ENCODE results near the gene CASP1. TPM values are rescaled to one million over a fixed set of nuclear protein-coding genes. Genes with fewer than 3 reads are reported as not detected.

CASP1 gene
- total RNA-seq, 1 donor from 2014 or later = 158 TPM

- no peak for ATAC-seq
- no peaks in the 10 kb centered on the region for H3K4me1 ChIP-seq
- intact Hi-C loops (cut with DNase I) = no loop called here
- DNase-seq = no peak
- no peaks in the 10 kb centered on the region for H3K27me3 ChIP-seq (ENCODE audit: low read depth)
- peaks cover 3% of the 10 kb centered on the region for H3K9me3 ChIP-seq
- no peaks in the 10 kb centered on the region for H3K36me3 ChIP-seq
- H3K4me3 ChIP-seq = no peak overlapping the region
- TF ChIP-seq, protein P1, sequence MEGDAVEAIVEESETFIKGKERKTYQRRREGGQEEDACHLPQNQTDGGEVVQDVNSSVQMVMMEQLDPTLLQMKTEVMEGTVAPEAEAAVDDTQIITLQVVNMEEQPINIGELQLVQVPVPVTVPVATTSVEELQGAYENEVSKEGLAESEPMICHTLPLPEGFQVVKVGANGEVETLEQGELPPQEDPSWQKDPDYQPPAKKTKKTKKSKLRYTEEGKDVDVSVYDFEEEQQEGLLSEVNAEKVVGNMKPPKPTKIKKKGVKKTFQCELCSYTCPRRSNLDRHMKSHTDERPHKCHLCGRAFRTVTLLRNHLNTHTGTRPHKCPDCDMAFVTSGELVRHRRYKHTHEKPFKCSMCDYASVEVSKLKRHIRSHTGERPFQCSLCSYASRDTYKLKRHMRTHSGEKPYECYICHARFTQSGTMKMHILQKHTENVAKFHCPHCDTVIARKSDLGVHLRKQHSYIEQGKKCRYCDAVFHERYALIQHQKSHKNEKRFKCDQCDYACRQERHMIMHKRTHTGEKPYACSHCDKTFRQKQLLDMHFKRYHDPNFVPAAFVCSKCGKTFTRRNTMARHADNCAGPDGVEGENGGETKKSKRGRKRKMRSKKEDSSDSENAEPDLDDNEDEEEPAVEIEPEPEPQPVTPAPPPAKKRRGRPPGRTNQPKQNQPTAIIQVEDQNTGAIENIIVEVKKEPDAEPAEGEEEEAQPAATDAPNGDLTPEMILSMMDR (IDR thresholded peaks at IDR 0.05) = no peak
- H3K27ac ChIP-seq = no peak overlapping the region
These were observed 50.1 kb downstream of the CASP1 start for GRCh38 chr11:104984808-104985207.

- intact Hi-C loops (cut with DNase I) = no loop called here
These were observed 55.1 kb downstream of the CASP1 start for GRCh38 chr11:104979839-104980238.

More at GRCh38 chr11:104979839-104980238, 55.1 kb downstream of the CASP1 start:
- H3K9me3 ChIP-seq = no peaks in the 10 kb centered on the region
- DNase-seq (no peak), ATAC-seq (no peak)
- H3K27ac ChIP-seq = no peak overlapping the region
- no peaks in the 10 kb centered on the region for H3K27me3 ChIP-seq (ENCODE audit: low read depth)
- no peaks in the 10 kb centered on the region for H3K36me3 ChIP-seq
- no peak overlapping the region for H3K4me3 ChIP-seq
- TF ChIP-seq, protein P1 (IDR thresholded peaks at IDR 0.05) = no peak
- H3K4me1 ChIP-seq = no peaks in the 10 kb centered on the region

Other genes starting within 250 kb of the CASP1 start
- gene CASP12, start 136.7 kb downstream of the CASP1 start, total RNA-seq = 1.6 TPM
- gene CASP4, start 66.6 kb downstream of the CASP1 start, total RNA-seq = 113 TPM
- 5.8 TPM for gene CASP5, start 12.0 kb downstream of the CASP1 start, total RNA-seq
- gene CARD16, start 10.2 kb upstream of the CASP1 start, total RNA-seq = 97.3 TPM
- not detected for gene CARD18, start 104.6 kb upstream of the CASP1 start, total RNA-seq

Measured in lower lobe of right lung (tissue), 2 donors.